Measurements from ENCODE around the gene AGBL1.

The AGBL1 gene

GRCh38 chr15:86610038-86610437 lies 530.4 kb downstream of the AGBL1 start:
- no peak for DNase-seq

- DNase-seq = peak; percentile 24
Measured at GRCh38 chr15:86611417-86612040, 531.9 kb downstream of the AGBL1 start.

- no peak for DNase-seq
Measured at GRCh38 chr15:86615411-86615810, 535.7 kb downstream of the AGBL1 start.

GRCh38 chr15:86615816-86616215 lies 536.1 kb downstream of the AGBL1 start:
- DNase-seq = no peak

GRCh38 chr15:86616771-86617170 lies 537.1 kb downstream of the AGBL1 start:
- DNase-seq = no peak

- DNase-seq = no peak
Measured at GRCh38 chr15:86620157-86620556, 540.5 kb downstream of the AGBL1 start.

- no peak for DNase-seq
Measured at GRCh38 chr15:86620641-86621349, 541.1 kb downstream of the AGBL1 start.

- DNase-seq = no peak
Measured at GRCh38 chr15:86623236-86623635, 543.6 kb downstream of the AGBL1 start.

- peak; percentile 2 for DNase-seq
Measured at GRCh38 chr15:86624261-86625036, 544.8 kb downstream of the AGBL1 start.

- DNase-seq = no peak
Measured at GRCh38 chr15:86629409-86630356, 550.0 kb downstream of the AGBL1 start.

GRCh38 chr15:86630946-86631345 lies 551.3 kb downstream of the AGBL1 start:
- no peak for DNase-seq

GRCh38 chr15:86634146-86634545 lies 554.5 kb downstream of the AGBL1 start:
- DNase-seq = no peak

- no peak for DNase-seq
Measured at GRCh38 chr15:86634992-86635638, 555.4 kb downstream of the AGBL1 start.

GRCh38 chr15:86644339-86644738 lies 564.7 kb downstream of the AGBL1 start:
- no peak for DNase-seq

GRCh38 chr15:86645925-86646500 lies 566.3 kb downstream of the AGBL1 start:
- peak; percentile 22 for DNase-seq

GRCh38 chr15:86647810-86648440 lies 568.3 kb downstream of the AGBL1 start:
- no peak for DNase-seq

GRCh38 chr15:86649277-86649676 lies 569.6 kb downstream of the AGBL1 start:
- no peak for DNase-seq

- DNase-seq = no peak
Measured at GRCh38 chr15:86650094-86650493, 570.4 kb downstream of the AGBL1 start.

- DNase-seq = no peak
Measured at GRCh38 chr15:86653344-86654197, 573.9 kb downstream of the AGBL1 start.

- DNase-seq = no peak
Measured at GRCh38 chr15:86654501-86654900, 574.8 kb downstream of the AGBL1 start.
